ENCODE results near the gene MRPL57.
"Not testable (repeated sequence)": the region's sequence is repeated elsewhere in the genome, so short reads cannot be mapped to it uniquely, and the experiment has no call there.

MRPL57 gene

GRCh38 chr13:21176215-21176981, at the start of gene MRPL57, which contains the start of gene SKA3:
Gene MRPL57 (plus strand): TSS chr13:21176658. CDS start chr13:21176917, 259 bp downstream.
Gene SKA3 (minus strand): TSS chr13:21176552. CDS start chr13:21176477, 75 bp downstream.
- DNase-seq (ENCODE audit: low read depth) = peak; percentile 89

GRCh38 chr13:21130116-21130515, 46.3 kb upstream of the MRPL57 start:
- no peak for DNase-seq (ENCODE audit: low read depth)

GRCh38 chr13:21133077-21133476, 43.4 kb upstream of the MRPL57 start:
- no peak for DNase-seq (ENCODE audit: low read depth)

GRCh38 chr13:21134475-21134874, 42.0 kb upstream of the MRPL57 start:
- no peak for DNase-seq (ENCODE audit: low read depth)

- not testable (repeated sequence) for DNase-seq (ENCODE audit: low read depth)
Observed at GRCh38 chr13:21135833-21136232, 40.6 kb upstream of the MRPL57 start.

- DNase-seq (ENCODE audit: low read depth) = no peak
Observed at GRCh38 chr13:21137696-21138095, 38.8 kb upstream of the MRPL57 start.

- DNase-seq (ENCODE audit: low read depth) = no peak
Observed at GRCh38 chr13:21138561-21138960, 37.9 kb upstream of the MRPL57 start.

GRCh38 chr13:21139374-21139773, 37.1 kb upstream of the MRPL57 start:
- DNase-seq (ENCODE audit: low read depth) = no peak

- no peak for DNase-seq (ENCODE audit: low read depth)
Observed at GRCh38 chr13:21142766-21143165, 33.7 kb upstream of the MRPL57 start.

GRCh38 chr13:21147827-21148226, 28.6 kb upstream of the MRPL57 start:
- no peak for DNase-seq (ENCODE audit: low read depth)

GRCh38 chr13:21148557-21149258, 27.8 kb upstream of the MRPL57 start:
- DNase-seq (ENCODE audit: low read depth) = no peak

- DNase-seq (ENCODE audit: low read depth) = no peak
Observed at GRCh38 chr13:21149568-21149967, 26.9 kb upstream of the MRPL57 start.

GRCh38 chr13:21150013-21150412, 26.4 kb upstream of the MRPL57 start:
- no peak for DNase-seq (ENCODE audit: low read depth)

- no peak for DNase-seq (ENCODE audit: low read depth)
Observed at GRCh38 chr13:21152251-21152899, 24.1 kb upstream of the MRPL57 start.

- DNase-seq (ENCODE audit: low read depth) = no peak
Observed at GRCh38 chr13:21164631-21165030, 11.8 kb upstream of the MRPL57 start.

GRCh38 chr13:21165606-21166005, 10.9 kb upstream of the MRPL57 start:
- DNase-seq (ENCODE audit: low read depth) = not testable (repeated sequence)

GRCh38 chr13:21171420-21171819, 5.0 kb upstream of the MRPL57 start:
- DNase-seq (ENCODE audit: low read depth) = no peak

- not testable (repeated sequence) for DNase-seq (ENCODE audit: low read depth)
Observed at GRCh38 chr13:21173767-21174166, 2.7 kb upstream of the MRPL57 start.

GRCh38 chr13:21175656-21176214, 723 bp upstream of the MRPL57 start:
- DNase-seq (ENCODE audit: low read depth) = no peak

GRCh38 chr13:21176982-21177284, 475 bp downstream of the MRPL57 start:
- no peak for DNase-seq (ENCODE audit: low read depth)

- DNase-seq (ENCODE audit: low read depth) = no peak
Observed at GRCh38 chr13:21181671-21182070, 5.2 kb downstream of the MRPL57 start.

- DNase-seq (ENCODE audit: low read depth) = not testable (repeated sequence)
Observed at GRCh38 chr13:21186410-21186809, 10.0 kb downstream of the MRPL57 start.

- DNase-seq (ENCODE audit: low read depth) = not testable (repeated sequence)
Observed at GRCh38 chr13:21194756-21195155, 18.3 kb downstream of the MRPL57 start.

Data from stimulated activated CD8-positive, alpha-beta memory T cell treated with anti-CD3 and anti-CD28 coated beads, Interleukin-12 subunit alpha, Interleukin-12 subunit beta, amount 100 ng/mL, for 1 hour (primary cell).